NCI-H2081 treated with DMSO at 0.1 percent for 48 hours (cell line): ENCODE data around the gene CRYGC.
"Not testable (repeated sequence)": the region's sequence is repeated elsewhere in the genome, so short reads cannot be mapped to it uniquely, and the experiment has no call there.

Experiments
- DNase-seq: peaks from one replicate; lab custom pipeline; 2025; lab: John Stamatoyannopoulos, UW

CRYGC gene, protein sequence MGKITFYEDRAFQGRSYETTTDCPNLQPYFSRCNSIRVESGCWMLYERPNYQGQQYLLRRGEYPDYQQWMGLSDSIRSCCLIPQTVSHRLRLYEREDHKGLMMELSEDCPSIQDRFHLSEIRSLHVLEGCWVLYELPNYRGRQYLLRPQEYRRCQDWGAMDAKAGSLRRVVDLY

DNA sequence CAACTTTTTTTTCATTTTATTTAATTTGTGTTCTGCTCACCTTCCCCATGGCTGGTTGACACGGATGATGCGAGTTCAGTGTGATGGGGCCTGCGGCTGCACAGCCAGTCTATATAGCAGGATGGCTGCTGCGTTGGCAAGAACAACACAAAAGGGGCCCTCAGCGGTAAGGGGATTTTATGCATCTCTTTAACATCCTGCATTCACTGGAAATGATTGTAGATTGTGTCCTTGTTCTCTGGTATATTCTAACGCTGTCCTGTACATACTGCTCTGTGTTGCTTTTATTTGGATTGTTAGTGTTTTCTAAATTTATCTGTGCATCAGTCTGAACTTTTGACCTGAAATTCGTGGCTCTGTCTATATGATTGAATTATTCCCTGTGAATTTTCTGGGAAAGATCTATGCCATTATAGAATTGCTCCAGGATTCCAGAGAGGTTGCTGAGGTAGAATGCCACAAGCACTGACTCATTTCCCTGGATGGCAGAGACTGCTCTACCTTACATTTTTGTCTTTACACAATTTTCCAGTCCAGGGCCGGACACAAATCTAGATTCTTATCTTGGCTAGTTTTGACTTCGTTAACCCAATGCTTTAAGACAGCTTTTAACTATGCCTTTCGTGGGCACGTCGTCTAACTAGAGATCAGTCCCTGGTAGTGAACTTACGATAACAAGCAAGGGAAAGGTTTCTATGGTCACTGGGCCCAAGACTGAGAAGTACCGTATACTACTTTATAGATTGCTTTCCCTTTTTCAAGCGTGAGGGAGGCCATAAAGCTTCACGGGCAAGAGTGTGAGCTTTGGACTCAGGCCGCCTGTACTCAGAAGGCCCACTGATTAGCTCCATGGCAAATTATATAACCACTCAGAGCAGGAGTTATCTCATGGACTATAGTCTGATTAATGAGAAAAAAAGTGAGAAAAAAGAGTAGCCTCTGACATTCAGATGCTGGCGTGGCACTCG is at the start of gene CRYGC:
Gene CRYGC, minus strand, starts transcription at position 85 of the 968 bp plus-strand sequence. Its CDS starts 36 bp downstream, at position 49.
- no peak for DNase-seq

DNA sequence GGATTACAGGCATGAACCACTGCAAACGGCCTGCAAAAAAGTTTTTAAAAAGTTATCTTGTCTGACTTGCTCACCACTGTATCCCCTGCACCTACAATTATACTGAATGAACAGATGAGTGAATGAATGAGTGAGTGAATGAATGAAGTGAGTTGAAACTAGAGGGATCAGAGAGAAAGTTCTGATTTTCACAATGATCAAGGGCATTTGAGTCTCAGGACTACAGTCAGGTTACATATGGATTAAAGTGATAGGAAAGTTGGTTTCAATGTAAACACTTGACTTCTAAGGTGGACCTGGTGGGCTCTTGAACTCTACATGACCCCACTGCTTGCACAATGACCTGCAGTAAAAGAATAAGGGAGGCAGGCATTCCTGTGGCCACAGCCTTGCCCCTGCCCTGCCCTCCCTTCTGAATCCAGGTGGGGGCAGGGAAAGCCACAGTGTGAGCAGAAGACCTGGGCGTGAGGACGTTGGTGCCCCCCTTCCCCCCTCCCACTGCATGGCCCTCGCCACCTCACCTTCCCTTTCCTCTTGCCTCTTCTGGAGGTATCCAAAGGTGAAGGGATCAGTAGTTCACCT is 49.5 kb upstream of the CRYGC start:
- no peak for DNase-seq

DNA sequence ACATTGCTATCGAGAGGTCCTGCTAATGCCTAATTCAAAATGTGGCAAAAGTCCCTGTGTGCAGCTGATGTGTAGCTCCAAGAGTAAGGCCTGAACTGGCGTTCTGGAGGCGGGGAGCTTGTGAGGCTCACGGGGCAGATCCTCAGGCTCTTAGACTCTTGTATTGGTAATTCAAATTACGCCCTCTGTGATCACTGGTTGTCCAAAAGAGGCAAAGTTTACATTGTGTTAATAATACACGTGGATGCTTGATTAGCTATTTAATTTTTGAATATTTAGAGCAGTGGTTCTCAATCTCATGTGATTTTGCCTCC is 46.2 kb upstream of the CRYGC start:
- DNase-seq: no peak

DNA sequence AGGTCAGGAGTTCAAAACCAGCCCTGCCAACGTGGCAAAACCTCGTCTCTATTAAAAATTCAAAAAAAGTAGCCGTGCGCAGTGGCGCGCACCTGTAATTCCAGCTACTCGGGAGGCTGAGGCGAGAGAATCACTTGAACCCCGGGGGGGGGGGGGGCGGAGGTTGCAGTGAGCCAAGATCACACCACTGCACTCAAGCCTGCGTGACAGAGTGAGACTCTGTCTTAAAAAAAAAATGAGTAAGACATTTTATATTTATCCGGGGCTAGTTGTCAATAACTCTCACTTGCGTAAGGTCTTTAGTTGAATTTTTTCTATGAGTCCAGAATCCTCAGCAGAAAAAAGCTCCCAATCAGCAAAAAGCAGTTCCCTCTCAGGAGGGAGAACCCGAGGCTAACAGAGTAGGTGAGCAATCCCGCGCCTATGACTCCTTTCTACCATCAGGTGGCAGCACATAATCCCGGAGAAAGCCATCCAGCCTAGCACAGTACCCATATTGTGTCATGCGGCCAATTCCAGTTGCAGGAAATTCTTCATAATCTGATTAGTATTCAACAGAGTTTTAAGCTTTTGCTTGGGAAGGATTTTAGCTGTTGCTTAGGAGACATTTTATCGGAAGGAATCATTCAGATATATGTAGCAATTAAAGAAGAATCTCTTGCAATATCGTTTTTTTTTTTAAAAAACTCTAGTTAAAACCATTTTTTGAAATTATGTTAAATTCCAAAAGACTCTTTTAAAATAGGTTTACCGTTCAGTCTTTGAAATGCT is 45.6 kb upstream of the CRYGC start:
- peak; percentile 62 for DNase-seq

DNA sequence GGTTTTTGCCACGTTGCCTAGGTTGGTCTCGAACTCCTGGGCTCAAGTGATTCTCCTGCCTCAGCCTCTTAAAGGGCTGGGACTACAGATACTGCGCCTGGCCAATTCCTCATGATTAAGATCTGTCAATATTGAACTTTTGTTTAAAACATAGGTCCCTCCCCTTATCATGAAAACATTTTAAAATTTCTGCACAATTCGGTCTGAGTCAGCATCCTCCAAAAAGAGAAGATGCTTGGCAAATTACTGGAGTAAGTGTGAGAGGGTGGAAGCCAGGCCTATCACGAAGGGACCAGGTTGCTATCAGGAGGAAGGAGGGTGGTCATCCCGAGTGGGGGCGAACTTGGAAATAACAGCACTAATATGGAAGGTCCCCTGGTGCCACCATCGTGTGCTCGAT is 44.5 kb upstream of the CRYGC start:
- no peak for DNase-seq

DNA sequence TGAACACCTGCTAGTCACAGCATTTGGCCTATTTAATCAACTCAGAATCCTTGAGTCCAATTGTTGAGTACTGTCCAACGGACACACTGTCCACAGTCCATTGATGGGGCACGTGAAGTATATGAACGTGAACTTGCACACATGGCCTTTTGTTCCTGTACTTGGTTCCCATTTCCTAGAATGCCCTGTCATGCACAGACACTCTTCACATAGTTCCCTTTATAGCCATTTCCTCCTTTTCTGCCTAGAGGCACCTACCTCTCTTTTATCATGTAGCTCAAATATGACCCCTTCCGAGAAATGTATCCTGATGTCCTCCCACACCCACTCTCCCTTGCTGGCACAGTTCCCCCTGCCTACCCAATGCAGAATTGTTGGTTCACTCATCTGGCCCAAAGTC is 42.5 kb upstream of the CRYGC start:
- DNase-seq: no peak

DNA sequence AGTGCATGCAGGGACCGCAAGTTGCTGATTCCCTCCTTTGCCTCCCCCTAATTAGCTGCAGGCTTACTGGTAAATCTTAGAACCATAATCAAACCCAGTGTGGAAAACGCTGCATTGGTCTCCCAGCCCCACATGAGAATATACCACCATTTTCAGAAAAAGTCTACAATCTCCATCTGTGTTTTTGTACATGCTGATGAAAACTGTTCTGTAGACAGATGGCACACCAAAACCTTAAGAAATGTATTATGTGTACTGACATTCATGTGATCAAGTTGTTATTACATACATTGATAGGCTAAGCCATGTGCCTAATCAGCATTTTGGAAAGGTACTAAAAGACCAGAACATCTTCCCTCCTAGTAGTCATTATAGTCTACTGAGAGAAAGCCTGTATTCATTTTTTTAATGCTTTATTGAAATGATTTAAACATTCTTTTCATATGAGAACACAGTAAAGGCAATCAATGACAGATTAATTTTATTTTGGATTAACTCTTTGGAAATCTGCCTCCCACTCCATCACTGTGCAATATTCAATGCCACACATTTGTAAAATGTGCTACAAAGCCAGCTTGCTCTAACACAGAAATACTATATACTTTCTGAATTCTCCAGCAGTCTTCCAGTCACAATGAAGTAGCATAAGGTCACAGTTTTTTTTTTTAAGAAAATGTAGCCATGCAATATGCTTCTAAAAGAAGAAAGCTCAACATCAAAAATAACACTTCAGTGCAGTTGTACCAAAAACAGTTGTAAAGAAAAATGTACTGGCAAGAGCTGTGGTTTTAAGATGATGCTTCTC is 35.5 kb upstream of the CRYGC start:
- DNase-seq: no peak

DNA sequence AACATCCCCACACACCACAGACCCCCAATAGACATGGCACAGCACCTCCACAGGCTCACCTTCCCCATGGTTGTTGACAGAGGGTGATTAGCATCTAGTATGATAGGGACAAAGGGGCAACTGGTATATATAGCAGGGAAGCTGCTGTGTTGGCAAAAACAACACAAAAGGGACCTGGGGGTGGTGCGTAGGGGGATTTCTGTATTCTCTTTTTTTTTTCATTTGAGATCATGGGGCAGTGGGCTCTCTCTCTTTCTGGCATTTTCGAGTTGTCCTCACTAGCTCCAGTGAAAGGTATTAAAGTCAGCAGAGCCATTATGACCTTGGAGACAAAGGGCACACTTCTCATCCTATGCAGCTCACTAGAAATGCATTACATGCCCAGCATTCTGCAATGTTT is 33.9 kb upstream of the CRYGC start, which contains the start of gene CRYGA:
Gene CRYGA, minus strand, starts transcription at position 101 of the 400 bp plus-strand sequence. Its CDS starts 33 bp downstream, at position 68.
- DNase-seq: no peak

DNA sequence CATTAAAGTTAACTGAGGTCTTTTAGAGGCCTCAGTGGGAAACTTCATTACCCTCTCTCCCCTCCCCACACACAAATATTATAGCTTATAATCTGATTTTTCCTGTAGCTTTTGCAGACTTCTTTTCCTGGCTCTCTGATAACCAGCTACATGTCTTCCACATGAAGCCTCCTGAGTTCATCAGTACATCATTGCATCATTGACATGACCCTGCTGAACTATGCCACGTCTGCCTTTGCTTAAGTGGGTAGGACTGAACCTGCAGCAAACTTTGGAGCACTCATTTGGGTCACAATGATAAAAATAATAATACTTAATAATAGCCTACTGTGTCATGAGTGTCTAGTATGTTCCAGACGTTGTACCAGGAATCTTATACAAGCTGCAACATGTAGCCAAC is 26.8 kb upstream of the CRYGC start:
- DNase-seq: no peak

DNA sequence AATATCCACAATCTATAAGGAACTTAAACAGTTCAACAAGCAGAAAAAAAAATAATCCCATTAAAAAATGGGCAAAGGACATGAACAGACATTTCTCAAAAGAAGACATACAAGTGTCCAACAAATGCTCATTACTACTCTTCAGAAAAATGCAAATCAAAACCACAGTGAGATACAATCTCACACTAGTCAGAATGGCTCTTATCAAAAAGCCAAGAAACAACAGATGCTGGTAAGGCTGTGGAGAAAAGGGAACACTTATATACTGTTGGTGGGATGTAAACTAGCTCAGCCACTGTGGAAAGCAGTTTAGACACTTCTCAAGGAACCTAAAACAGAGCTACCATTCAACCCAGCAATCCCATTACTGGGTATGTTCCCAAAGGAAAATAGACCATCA is 23.5 kb upstream of the CRYGC start:
- DNase-seq: no peak

DNA sequence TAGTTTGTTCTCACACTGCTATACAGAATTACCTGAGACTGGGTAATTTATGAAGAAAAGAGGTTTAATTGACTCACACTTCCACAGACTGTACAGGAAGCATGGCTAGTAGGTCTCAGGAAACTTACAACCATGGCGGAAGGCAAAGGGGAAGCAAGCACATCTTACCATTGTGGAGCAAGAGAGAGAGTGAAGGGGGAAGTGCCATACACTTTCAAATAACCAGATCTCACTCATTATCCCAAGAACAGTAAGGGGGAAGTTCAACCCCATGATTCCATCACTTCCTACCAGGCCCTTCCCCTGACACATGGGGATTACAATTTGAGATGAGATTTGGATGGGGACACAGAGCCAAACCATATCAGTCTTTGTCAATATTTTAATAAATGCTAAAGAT is 21.3 kb upstream of the CRYGC start:
- no peak for DNase-seq

DNA sequence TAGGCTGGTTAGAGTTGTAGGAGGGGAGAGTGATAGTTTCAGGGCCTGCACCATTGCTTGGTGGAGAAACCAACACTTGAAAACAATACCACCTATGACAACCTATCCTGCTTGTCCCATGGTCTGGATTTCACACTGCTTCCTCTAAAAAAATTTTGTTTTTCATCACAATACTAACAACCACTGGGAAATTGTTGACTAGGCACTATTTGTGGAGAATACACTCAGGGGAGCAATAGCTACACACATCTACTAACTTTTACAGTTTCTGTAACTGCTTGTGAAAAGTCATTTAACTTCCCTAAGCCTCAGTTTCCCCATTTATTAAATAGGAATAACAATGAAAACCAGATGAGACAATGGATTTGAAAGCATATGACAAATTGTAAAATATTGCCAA is 20.5 kb upstream of the CRYGC start:
- DNase-seq: no peak

DNA sequence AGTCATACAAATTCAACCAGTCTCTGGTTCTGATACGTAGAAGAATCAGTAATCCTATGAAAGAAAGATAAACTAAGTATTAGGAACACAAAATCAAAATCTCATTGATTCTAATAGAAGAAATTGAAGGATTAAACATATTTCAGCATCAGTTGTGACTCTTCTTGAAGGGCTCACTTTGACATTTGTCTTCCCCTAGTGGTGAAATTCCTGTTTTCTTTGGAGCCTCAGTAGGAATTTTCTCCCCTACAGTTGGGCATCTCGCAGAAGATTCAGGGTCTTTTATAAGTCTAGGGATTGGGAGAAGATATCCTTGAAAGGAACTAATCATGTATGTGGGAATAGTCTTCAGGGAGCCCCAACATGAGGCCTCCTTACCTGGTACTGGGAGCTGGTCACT is 19.2 kb upstream of the CRYGC start:
- DNase-seq: no peak

DNA sequence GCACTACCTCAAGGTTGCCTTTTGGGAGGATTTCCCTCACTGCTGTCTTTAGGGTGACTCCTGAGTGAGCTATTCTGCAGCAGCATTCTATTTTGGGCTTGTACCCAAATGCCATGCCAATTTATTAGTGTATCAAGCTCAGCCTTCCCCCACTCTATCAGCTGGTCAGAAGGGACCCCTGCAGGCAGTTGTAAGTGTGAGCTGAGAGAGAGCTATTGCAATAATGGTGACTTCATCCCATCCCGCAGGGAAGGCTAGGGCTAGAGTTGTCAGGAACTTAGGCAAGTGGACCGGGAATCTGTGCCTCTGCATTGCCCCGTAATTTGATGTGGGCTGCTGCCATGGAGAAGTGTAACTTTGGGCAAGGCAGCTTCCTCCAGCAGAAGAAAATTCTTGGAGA is 18.1 kb upstream of the CRYGC start:
- DNase-seq: no peak

DNA sequence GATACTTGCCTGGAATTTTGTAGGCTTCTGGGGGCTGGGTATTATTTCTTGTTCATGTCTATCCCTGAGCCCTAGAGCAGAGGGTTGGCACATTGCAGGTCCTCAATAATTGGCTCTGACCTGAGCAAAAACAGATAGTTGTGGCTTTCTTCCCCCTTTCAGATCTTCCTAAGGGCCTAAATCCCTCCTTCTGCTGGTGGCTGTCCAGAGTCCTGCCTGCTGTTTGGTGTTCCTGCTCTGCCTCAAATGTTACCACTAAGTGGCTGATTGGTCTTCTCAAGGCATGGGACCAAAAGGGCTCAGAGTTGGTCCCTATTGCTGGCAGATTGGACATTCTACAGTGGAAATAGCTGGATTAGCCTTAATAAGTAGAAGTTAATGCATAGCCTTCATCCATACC is 17.4 kb upstream of the CRYGC start:
- no peak for DNase-seq

DNA sequence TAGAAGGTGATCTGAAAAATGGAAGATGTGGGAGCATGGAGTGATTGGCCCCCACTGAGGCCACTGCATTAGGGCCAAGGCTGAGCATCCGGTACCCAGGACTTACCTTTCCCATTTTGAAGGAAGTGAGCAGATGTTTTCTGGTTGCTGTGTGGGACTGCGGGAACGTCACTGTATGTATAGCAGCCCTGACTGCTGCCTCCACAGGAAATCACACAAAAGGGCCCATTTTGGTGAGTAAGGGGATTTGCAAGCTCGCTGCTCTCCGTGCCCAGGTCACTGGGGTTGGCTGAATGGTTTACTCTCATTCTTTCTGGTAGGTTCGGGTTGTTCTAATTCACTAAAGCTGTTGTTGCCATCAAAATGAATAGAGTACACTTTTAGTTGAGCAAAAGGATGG is 16.4 kb upstream of the CRYGC start, which contains the start of gene CRYGB:
Gene CRYGB, minus strand, starts transcription at position 153 of the 400 bp plus-strand sequence. Its CDS starts 38 bp downstream, at position 115.
- no peak for DNase-seq

DNA sequence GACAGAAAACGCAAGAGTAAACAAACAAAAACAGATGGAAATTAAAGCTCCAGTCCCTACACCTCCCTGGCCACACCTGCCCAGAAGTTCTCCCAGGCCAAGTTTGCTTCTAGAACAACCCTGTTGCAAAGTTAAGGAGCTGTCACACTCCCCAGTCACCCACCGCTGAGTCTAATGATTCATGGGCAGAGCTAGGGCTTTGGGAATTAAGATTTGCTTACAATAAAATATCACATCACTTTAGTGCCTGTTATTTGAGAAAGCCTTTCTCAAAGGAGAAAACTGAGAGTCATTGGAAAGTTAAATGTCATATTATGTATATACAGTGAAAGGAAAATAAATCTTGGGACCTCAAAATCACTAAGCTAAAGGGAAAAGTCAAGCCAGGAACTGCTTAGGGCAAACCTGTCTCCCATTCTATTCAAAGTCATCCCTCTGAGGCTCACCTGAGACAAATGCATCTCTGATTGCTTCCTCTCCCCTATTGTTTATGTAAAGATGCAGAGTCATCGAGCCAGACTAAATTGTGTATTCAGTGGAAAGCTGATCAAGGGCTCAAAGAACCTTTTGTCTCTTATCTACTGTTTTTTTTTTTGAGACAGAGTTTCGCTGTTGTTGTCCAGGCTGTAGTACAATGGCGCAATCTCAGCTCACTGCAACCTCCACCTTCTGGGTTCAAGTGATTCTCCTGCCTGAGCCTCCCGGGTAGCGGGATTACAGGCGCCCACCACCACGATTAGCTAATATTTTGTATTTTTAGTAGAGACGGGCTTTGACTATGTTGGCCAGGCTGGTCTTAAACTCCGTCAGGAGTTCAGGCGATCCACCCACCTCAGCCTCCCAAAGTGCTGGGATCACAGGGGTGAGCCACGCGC is 13.5 kb upstream of the CRYGC start:
- DNase-seq: no peak

DNA sequence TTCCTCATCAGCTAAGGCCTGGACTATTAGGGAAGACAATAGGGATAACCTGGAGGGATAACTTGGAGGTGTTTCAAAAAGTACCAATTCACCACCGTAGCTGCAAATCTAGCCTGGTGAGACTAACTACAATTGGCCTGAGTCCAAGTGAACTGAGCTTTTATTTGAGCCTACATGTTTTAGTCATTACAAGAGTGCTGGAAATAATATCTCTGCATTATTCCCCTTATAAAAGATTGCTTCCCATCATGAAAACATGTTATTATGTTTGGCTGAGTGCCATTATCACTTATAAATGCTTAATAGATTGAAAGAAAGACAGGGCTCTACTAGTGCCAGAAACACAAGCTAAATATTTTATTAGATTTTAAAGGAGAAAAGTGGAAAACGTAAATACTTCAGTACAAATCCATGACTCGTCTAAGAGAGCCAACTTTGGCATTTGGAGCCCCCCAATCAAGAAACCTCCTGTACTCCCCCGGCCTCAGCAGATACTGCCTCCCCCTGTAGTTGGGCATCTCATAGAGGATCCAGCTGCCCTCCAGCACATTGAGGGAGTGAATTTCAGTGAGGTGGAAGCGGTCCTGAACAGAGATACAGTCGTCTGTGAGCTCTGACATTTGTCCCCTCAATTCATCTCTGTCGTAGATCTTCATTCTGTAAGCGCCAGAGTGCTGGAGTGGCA is 12.8 kb upstream of the CRYGC start:
- peak; percentile 91 for DNase-seq

DNA sequence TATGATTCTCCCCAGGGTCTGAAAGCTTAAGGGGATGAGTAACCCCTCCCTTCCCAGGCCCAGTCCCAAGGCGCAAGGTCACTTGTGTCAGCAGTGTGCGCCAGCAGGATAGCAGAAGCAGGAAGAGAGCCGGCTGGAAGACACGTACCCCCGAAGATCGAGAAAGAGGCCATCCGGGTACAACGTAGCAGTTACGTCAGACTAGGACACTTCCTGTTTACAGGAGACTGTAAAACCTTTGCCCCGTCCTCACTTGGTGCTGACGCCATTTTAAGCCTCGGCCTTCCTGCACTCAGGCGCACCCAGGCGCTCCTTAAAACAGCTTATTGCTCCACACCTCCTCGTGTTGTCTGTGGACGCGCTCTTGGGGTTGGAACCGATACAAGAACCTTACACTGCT is 9.8 kb upstream of the CRYGC start:
- no peak for DNase-seq

DNA sequence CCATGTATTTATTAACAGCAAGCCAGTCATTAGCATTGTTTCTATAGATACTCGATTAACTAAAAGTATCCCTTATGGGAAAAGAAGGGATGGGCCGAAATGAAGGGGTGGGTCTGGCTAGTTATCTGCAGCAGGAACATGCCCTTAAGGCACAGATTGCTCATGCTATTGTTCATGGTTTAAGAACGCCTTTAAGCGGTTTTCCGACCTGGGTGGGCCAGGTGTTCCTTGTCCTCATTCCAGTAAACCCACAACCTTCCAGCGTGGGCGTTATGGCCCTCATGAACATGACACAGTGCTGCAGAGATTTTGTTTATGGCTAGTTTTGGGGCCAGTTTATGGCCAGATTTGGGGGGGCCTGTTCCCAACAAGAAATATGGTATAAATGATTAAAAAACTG is 8.7 kb upstream of the CRYGC start:
- not testable (repeated sequence) for DNase-seq
